Activated CD8-positive, alpha-beta T cell treated with anti-CD3 and anti-CD28 coated beads, Interleukin-2, amount 10 ng/mL, durations not matched to agents 7 days and 5 days (primary cell): Measurements from ENCODE around the gene GET3. TPM values are rescaled to one million over a fixed set of nuclear protein-coding genes. Genes with fewer than 3 reads are reported as not detected.
A peak's percentile ranks its signal among the peaks of the same experiment; 100 is the strongest.

Experiments used
- ATAC-seq: fragments of 150-1000 bp; cut with Tn5 transposase; one replicate; pipeline ENCODE4 v1.10.0; 2021; ENCODE audit warnings: moderate library complexity
- CTCF ChIA-PET: fragments of 350-600 bp; sonication (Branson Sonifier 250); formaldehyde crosslinking; loops from one replicate; lab custom pipeline; 2021; ENCODE audit warnings: antibody characterized with exemption; lab: Charles Lee
- POLR2A ChIA-PET: fragments of 350-600 bp; sonication (Branson Sonifier 250); formaldehyde crosslinking; loops from one replicate; lab custom pipeline; 2021; ENCODE audit warnings: antibody characterized with exemption; lab: Charles Lee
- DNase-seq: peaks from one replicate; pipeline ENCODE4 v3.0.0-alpha.2; 2020
- H3K27ac Mint-ChIP-seq: one replicate; pipeline ENCODE4 v1.8.0; 2021; ENCODE audit warnings: mild to moderate bottlenecking, mixed read lengths
- H3K27me3 Mint-ChIP-seq: one replicate; pipeline ENCODE4 v1.8.0; 2021; ENCODE audit warnings: low read depth, mixed read lengths
- H3K36me3 Mint-ChIP-seq: one replicate; pipeline ENCODE4 v1.8.0; 2021; ENCODE audit warnings: low read depth, mixed read lengths
- H3K4me1 Mint-ChIP-seq: one replicate; pipeline ENCODE4 v1.8.0; 2021; ENCODE audit warnings: low read depth, mixed read lengths
- H3K4me3 Mint-ChIP-seq: one replicate; pipeline ENCODE4 v1.8.0; 2021; ENCODE audit warnings: mild to moderate bottlenecking, mixed read lengths
- H3K9me3 Mint-ChIP-seq: one replicate; pipeline ENCODE4 v1.8.0; 2022; ENCODE audit warnings: mixed read lengths; ENCODE audit not compliant: insufficient read depth
- total RNA-seq, 2 experiments: library from RNA; stranded (reverse); gene quantifications; one replicate each; pipeline ENCODE4 v1.2.3, GENCODE V29; 2021

The GET3 gene
- total RNA-seq, 2 experiments from 2014 or later: 66.8 to 71.5 TPM

- H3K4me1 Mint-ChIP-seq: peaks cover 6% of the 10 kb centered on the region
- H3K9me3 Mint-ChIP-seq: no peaks in the 10 kb centered on the region
- POLR2A ChIA-PET: interaction anchor here (0.6 to 2.4 kb wide), 2 partner anchors 21 to 44 kb away, joined by 3 to 7 read pairs; partner anchors contain the start of gene TRIR
- H3K4me3 Mint-ChIP-seq: no peak overlapping the region
- no peak overlapping the region for H3K27ac Mint-ChIP-seq
- ATAC-seq: no peak
- no peak for DNase-seq
- peaks cover 17% of the 10 kb centered on the region for H3K27me3 Mint-ChIP-seq
- CTCF ChIA-PET: interaction anchor here (1.3 to 15.9 kb wide), 5 partner anchors 11 to 42 kb away, joined by 3 to 204 read pairs (median 7); partner anchors contain the start of genes GET3 and TRIR
- H3K36me3 Mint-ChIP-seq: no peaks in the 10 kb centered on the region
These were observed 17.3 kb downstream of the GET3 start for GRCh38 chr19:12754465-12755196.

DNA sequence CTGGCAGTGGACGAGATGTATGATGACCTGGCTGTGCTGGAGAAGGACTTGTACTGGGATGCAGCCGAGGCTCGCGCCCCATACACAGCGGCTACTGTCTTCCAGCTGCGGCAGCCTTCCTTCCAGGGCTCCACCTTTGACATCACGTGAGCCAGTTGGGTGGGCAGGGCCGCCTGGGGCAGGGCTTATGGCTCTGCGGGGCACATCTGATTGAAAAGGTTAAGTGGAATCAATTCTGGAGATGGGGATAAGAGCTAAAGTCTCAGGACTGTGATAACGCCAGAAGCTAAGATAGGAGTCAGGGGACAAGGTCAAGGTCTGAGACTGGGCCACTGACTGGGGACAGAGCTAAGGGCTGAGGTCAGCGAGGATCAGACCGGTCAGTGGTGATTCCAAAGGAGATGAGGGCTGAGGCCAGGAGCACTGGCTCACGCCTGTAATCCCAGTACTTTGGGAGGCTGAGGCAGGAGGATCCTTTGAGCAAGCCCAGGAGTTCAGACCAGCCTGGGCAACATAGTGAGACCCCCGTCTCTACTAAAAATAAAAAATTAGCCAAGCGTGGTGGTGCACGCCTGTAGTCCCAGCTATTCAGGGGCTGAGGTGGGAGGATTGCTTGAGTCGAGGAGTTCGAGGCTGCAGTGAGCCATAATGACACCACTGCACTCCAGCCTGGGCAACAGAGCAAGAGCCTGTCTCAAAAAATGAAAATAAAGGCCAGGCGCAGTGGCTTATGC, 19.0 kb downstream of the GET3 start:
- Mint-ChIP-seq H3K4me1 (peaks cover 11% of the 10 kb centered on the region), H3K27me3 (peaks cover 11% of the 10 kb centered on the region), H3K9me3 (no peaks in the 10 kb centered on the region), H3K4me3 (no peak overlapping the region), H3K36me3 (no peaks in the 10 kb centered on the region), H3K27ac (no peak overlapping the region)
- ChIA-PET CTCF (interaction anchor here (0.6 to 15.9 kb wide), 7 partner anchors 10 to 158 kb away, joined by 3 to 383 read pairs (median 23); partner anchors contain the start of genes GET3, JUNB, TNPO2 and TRIR), POLR2A (interaction anchor here (0.9 to 2.4 kb wide), 2 partner anchors 22 to 396 kb away, joined by 3 to 7 read pairs; partner anchors contain the start of gene TRIR)
- no peak for ATAC-seq
- DNase-seq: no peak

DNA sequence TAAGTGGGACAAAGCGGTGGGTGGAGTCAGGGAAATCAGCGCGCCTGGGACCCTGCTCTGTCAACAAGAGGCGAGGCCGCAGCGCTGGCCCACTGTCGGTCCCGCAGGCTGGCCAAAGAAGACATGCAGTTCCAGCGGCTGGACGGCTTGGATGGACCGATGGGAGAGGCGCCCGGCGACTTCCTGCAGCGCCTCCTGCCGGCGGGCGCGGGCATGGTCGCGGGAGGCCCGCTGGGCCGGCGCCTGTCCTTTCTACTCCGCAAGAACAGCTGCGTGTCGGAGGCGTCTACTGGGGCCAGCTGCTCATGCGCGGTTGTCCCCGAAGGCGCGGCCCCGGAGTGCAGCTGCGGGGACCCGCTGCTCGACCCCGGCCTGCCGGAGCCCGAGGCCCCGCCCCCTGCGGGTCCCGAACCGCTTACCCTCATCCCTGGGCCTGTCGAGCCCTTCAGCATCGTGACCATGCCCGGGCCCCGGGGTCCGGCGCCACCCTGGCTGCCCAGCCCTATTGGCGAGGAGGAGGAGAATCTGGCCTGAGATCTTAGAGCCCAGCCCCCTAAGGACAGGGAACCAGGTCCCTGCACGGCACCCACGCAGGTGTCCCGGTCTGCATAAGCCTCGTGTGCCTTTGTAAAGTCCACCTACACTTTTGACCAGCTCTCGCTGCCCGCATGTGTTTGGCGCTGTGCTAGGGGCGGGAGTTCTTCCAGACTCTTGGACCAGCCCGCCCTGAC, 20.4 kb downstream of the GET3 start:
- POLR2A ChIA-PET: interaction anchor here (0.6 to 1.3 kb wide), 3 partner anchors 24 to 79 kb away, joined by 3 to 8 read pairs (median 7); partner anchors contain the start of gene TRIR

DNA sequence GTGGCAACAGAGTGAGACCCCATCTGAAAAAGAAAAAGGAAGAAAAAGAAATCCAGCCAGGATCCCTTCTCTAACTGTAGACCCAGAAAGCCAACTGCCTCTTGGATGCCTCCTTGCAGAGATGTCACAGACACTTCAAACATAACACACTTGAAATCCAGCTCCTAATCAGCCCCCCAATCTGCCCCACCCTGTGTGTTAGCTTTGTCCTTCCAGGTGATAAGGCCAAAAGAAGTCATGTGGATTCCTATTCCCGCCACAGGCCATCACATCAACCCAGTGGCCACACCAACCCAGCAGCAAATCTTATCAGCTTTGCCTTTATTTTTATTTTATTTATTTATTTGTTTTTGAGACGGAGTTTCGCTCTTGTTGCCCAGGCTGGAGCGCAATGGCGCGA, 22.4 kb downstream of the GET3 start:
- no peak for DNase-seq
- Mint-ChIP-seq H3K27ac (no peak overlapping the region), H3K4me3 (no peak overlapping the region), H3K36me3 (peaks cover 2% of the 10 kb centered on the region), H3K27me3 (peaks cover 5% of the 10 kb centered on the region), H3K4me1 (peaks cover 11% of the 10 kb centered on the region), H3K9me3 (no peaks in the 10 kb centered on the region)
- CTCF ChIA-PET: interaction anchor here (0.7 to 15.9 kb wide), 23 partner anchors 8 to 206 kb away, joined by 3 to 383 read pairs (median 5); partner anchors contain the start of genes BEST2, GET3, JUNB and PRDX2
- ATAC-seq: no peak
- POLR2A ChIA-PET: interaction anchor here (0.6 to 1.3 kb wide), 3 partner anchors 26 to 36 kb away, joined by 4 to 7 read pairs (median 4); no protein-coding TSS in a partner anchor

More for the DNA sequence above, 20.4 kb downstream of the GET3 start:
- Mint-ChIP-seq H3K27ac (no peak overlapping the region), H3K36me3 (no peaks in the 10 kb centered on the region), H3K27me3 (peaks cover 5% of the 10 kb centered on the region), H3K4me3 (peak overlapping the region; percentile 31), H3K4me1 (peaks cover 11% of the 10 kb centered on the region), H3K9me3 (no peaks in the 10 kb centered on the region)
- peak; percentile 72 for DNase-seq
- CTCF ChIA-PET: interaction anchor here (0.6 to 15.9 kb wide), 32 partner anchors 8 to 262 kb away, joined by 3 to 383 read pairs (median 5); partner anchors contain the start of genes GCDH, GET3, JUNB and PRDX2
- ATAC-seq: peak; percentile 83

DNA sequence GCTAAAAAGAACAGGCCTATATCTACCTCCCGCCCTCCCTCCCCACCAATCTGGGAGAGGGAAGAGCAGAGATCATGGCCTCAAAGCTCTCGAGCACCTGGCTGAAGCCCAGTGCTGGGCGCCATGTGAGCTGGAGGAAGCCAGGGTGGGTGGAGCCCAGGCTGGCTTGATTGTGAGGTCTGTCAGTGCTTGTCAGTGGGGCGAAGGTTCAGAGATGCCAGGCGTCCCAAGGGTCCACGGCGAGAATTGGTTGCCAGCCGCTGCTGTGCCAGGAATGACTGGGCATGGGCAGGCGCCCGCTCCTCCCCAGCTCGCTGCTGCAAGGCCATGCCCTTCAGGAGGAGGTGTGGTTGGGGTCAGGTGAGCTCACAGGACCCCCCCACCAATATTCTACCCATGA, 25.8 kb downstream of the GET3 start:
- peaks cover 2% of the 10 kb centered on the region for H3K27me3 Mint-ChIP-seq
- H3K9me3 Mint-ChIP-seq: no peaks in the 10 kb centered on the region
- no peak for ATAC-seq
- ChIA-PET CTCF (interaction anchor here (2.0 to 15.9 kb wide), 4 partner anchors 15 to 84 kb away, joined by 7 to 383 read pairs (median 134); partner anchors contain the start of genes GET3, JUNB and TRIR), POLR2A (interaction anchor here (0.8 to 1.1 kb wide), 2 partner anchors 29 to 33 kb away, joined by 3 read pairs; partner anchors contain the start of gene JUNB)
- peaks cover 7% of the 10 kb centered on the region for H3K4me1 Mint-ChIP-seq
- no peak overlapping the region for H3K27ac Mint-ChIP-seq
- DNase-seq: no peak
- H3K36me3 Mint-ChIP-seq: peaks cover 2% of the 10 kb centered on the region
- no peak overlapping the region for H3K4me3 Mint-ChIP-seq

DNA sequence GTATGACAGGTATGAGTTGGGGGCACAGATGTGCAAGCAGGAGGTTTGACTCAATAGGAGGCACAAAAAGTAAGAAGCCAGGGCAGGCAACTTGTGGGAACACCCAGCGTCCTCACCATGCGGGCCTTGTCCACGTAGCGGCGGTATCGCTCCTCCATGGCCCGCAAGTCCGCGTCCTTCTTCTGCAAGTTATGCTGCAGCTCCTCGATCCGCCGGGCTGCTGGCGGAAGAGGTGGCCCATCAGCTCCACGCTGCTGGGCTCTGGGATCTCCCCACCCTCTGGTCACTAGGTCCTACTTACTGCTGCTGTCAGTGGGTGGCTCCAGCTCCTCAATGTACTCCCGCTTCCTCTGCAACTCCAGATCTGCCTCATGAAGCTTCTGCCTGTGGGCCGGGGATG, 27.4 kb downstream of the GET3 start:
- Mint-ChIP-seq H3K4me3 (no peak overlapping the region), H3K27me3 (no peaks in the 10 kb centered on the region), H3K36me3 (peaks cover 2% of the 10 kb centered on the region), H3K27ac (no peak overlapping the region), H3K4me1 (peaks cover 9% of the 10 kb centered on the region), H3K9me3 (no peaks in the 10 kb centered on the region)
- ChIA-PET POLR2A (interaction anchor here (0.7 to 1.6 kb wide), 4 partner anchors 27 to 117 kb away, joined by 3 to 5 read pairs (median 4); partner anchors contain the start of gene JUNB), CTCF (interaction anchor here (1.4 to 15.9 kb wide), 4 partner anchors 8 to 83 kb away, joined by 6 to 383 read pairs (median 134); partner anchors contain the start of genes GET3, JUNB and TRIR)
- no peak for DNase-seq
- no peak for ATAC-seq

DNA sequence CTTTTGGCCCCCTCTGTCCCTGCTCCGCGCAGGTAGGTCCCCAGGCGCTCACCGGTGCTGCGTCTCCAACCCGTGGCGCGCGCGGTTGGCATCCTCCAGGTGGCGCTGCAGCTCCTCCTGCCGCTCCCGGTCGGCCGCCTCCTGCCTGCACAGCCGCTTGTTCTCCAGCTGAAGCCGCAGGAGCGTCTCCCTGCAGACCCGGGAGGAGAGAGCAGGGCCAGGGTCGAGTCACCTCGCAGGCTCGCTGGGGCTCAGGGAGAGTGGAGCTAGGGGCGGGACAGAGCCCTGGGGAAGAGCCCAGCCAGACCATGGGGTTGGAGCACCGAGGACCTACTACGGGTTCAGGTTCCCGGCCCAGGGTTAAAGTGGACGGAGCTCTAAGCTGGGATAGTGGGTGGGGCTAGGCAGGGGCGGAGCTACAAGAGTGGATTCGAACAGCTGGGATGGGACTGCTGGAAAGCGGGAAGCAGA, 28.8 kb downstream of the GET3 start:
- Mint-ChIP-seq H3K36me3 (peaks cover 2% of the 10 kb centered on the region), H3K4me1 (peaks cover 12% of the 10 kb centered on the region)
- CTCF ChIA-PET: interaction anchor here (0.7 to 15.9 kb wide), 13 partner anchors 8 to 81 kb away, joined by 3 to 383 read pairs (median 7); partner anchors contain the start of genes GET3, JUNB, THSD8 and TRIR

DNA sequence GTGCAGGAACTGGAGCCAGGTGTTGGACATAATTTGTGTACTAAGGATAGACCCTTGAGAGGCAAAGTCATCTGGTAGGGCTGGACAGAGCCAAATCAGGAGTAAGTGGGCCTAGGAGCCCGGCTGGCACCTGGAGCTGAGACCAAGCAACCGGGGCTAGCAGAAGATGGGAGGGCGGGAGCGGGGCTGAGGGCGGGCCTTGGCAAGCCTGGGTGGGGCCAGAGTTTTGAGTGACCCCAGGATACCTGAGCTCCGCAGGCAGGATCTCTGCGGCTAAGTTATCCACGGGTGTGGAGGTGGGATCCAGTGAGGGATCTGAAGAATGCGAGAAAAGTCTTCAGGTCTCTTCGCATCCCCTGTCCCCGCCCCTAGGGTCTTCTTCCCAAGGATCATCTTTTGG, 29.9 kb downstream of the GET3 start:
- Mint-ChIP-seq H3K9me3 (no peaks in the 10 kb centered on the region), H3K4me3 (no peak overlapping the region), H3K4me1 (peaks cover 15% of the 10 kb centered on the region), H3K27me3 (no peaks in the 10 kb centered on the region), H3K36me3 (peaks cover 2% of the 10 kb centered on the region), H3K27ac (no peak overlapping the region)
- DNase-seq: no peak
- ChIA-PET CTCF (interaction anchor here (0.8 to 15.9 kb wide), 6 partner anchors 10 to 84 kb away, joined by 4 to 383 read pairs (median 38); partner anchors contain the start of genes GET3, JUNB and TRIR), POLR2A (interaction anchor here (1.1 to 1.3 kb wide), 2 partner anchors 29 to 30 kb away, joined by 3 read pairs; partner anchors contain the start of gene GET3)
- no peak for ATAC-seq

More for the DNA sequence above, 28.8 kb downstream of the GET3 start:
- ATAC-seq (peak; percentile 83), DNase-seq (peak; percentile 78)
- Mint-ChIP-seq H3K27ac (no peak overlapping the region), H3K9me3 (no peaks in the 10 kb centered on the region), H3K4me3 (no peak overlapping the region), H3K27me3 (no peaks in the 10 kb centered on the region)
- POLR2A ChIA-PET: interaction anchor here (1.1 kb wide), 1 partner anchor 32 kb away, joined by 3 read pairs; no protein-coding TSS in a partner anchor

GRCh38 chr19:12767666-12768065, 30.4 kb downstream of the GET3 start:
- DNase-seq (no peak), ATAC-seq (no peak)
- Mint-ChIP-seq H3K4me3 (no peak overlapping the region), H3K4me1 (peaks cover 18% of the 10 kb centered on the region), H3K27me3 (no peaks in the 10 kb centered on the region), H3K36me3 (peaks cover 2% of the 10 kb centered on the region), H3K9me3 (no peaks in the 10 kb centered on the region), H3K27ac (no peak overlapping the region)
- POLR2A ChIA-PET: interaction anchor here (1.1 to 1.3 kb wide), 2 partner anchors 28 to 30 kb away, joined by 3 read pairs; partner anchors contain the start of gene GET3
- CTCF ChIA-PET: interaction anchor here (0.8 to 15.9 kb wide), 5 partner anchors 10 to 84 kb away, joined by 4 to 383 read pairs (median 65); partner anchors contain the start of genes GET3, JUNB and TRIR

DNA sequence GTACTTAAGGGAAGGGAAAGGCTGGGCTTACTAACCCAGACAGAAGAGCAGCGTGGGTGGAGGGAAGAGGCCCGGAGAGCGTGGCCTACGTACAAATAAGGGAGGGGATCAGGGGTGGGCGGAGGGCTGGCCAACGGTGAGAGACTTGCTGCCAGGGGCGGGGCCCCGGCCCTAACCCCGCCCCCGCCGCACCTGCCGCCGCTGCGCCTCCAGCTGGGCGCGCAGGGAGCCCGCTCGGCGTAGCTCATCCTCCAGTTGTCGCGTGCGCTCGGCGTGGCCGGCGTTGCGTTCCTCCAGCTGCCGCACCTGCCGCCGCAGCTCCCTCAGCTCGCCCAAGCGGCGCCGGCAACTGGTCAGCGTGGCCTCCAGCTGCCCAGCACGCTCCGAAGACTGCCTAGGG, 32.4 kb downstream of the GET3 start:
- Mint-ChIP-seq H3K27ac (no peak overlapping the region), H3K4me1 (peaks cover 24% of the 10 kb centered on the region), H3K4me3 (no peak overlapping the region), H3K9me3 (no peaks in the 10 kb centered on the region), H3K36me3 (no peaks in the 10 kb centered on the region), H3K27me3 (no peaks in the 10 kb centered on the region)
- ATAC-seq (peak; percentile 70), DNase-seq (peak; percentile 65)
- POLR2A ChIA-PET: interaction anchor here (15.2 kb wide), 1 partner anchor 25 kb away, joined by 380 read pairs; the partner anchor contains the start of gene JUNB
- CTCF ChIA-PET: interaction anchor here (0.7 to 14.4 kb wide), 4 partner anchors 9 to 36 kb away, joined by 3 to 383 read pairs (median 12); partner anchors contain the start of gene JUNB
